ENCODE measurements around the gene TTC29. TPM values are rescaled to one million over a fixed set of nuclear protein-coding genes. Genes with fewer than 3 reads are reported as not detected.

TTC29 gene
- total RNA-seq, 1 experiment from 2014 or later = not detected

- H3K4me3 Mint-ChIP-seq (ENCODE audit: unreplicated experiment) = no peak overlapping the region
- ChIA-PET CTCF (no interaction called here), POLR2A (no interaction called here)
- no peaks in the 10 kb centered on the region for H3K9me3 Mint-ChIP-seq (ENCODE audit: unreplicated experiment)
- H3K27me3 Mint-ChIP-seq (ENCODE audit: insufficient read depth, unreplicated experiment) = peaks cover 64% of the 10 kb centered on the region
- no peak for DNase-seq (ENCODE audit: unreplicated experiment)
- no peaks in the 10 kb centered on the region for H3K36me3 Mint-ChIP-seq (ENCODE audit: insufficient read depth, unreplicated experiment)
- no peak overlapping the region for H3K27ac Mint-ChIP-seq (ENCODE audit: low read depth, unreplicated experiment)
- TF ChIP-seq CTCF (IDR thresholded peaks at IDR 0.05; ENCODE audit: unreplicated experiment) = no peak
- intact Hi-C loops (cut with micrococcal nuclease) = no loop called here
- no TSS peak for BruUV-seq (replicated peaks)
- peaks cover 14% of the 10 kb centered on the region for H3K4me1 Mint-ChIP-seq (ENCODE audit: insufficient read depth, unreplicated experiment)
Measured at GRCh38 chr4:146949559-146949958, 3.9 kb upstream of the TTC29 start.

DNA sequence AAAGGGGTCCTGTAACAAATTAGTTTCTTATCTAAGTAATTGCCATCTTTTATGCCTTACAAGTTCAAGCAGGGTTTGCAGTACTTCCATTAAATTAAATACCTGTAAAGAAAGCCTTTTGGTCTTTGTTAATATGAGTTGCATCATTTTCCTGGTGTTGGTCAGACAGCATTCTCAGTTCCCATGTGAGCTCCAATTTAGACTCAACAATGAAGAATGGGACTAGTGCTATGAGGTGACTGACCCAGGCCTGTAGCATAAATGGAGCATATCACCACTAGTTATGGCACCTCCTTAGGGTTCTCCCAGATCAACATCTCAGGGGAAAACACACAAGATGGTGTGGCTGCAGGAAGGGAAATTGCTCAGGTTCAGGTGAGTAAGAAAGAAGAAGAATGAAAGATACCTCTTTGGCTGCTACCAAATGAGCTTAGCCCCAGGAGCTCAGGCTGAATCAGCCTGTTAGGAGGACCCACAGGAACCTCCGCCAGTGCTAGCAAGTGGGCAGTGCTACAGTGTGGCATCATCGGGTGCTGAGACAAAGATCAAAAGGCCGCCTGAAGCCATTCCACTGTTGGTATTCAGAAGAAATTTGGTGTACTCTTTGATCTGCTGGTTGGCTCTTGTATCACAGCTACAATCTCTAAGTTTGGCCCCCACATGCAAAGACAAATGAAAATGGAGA is 1.8 kb downstream of the TTC29 start:
- H3K9me3 Mint-ChIP-seq (ENCODE audit: unreplicated experiment) = no peaks in the 10 kb centered on the region
- peaks cover 94% of the 10 kb centered on the region for H3K27me3 Mint-ChIP-seq (ENCODE audit: insufficient read depth, unreplicated experiment)
- H3K4me1 Mint-ChIP-seq (ENCODE audit: insufficient read depth, unreplicated experiment) = peaks cover 14% of the 10 kb centered on the region
- no TSS peak for BruUV-seq (replicated peaks)
- intact Hi-C loops (cut with micrococcal nuclease) = no loop called here
- TF ChIP-seq CTCF (IDR thresholded peaks at IDR 0.05; ENCODE audit: unreplicated experiment) = no peak
- ChIA-PET POLR2A (no interaction called here), CTCF (interaction anchor here (1.2 to 1.3 kb wide), 3 partner anchors 16 to 155 kb away, joined by 3 to 4 read pairs (median 3); no protein-coding TSS in a partner anchor)
- no peak for DNase-seq (ENCODE audit: unreplicated experiment)
- no peak overlapping the region for H3K4me3 Mint-ChIP-seq (ENCODE audit: unreplicated experiment)
- no peaks in the 10 kb centered on the region for H3K36me3 Mint-ChIP-seq (ENCODE audit: insufficient read depth, unreplicated experiment)
- H3K27ac Mint-ChIP-seq (ENCODE audit: low read depth, unreplicated experiment) = no peak overlapping the region

DNA sequence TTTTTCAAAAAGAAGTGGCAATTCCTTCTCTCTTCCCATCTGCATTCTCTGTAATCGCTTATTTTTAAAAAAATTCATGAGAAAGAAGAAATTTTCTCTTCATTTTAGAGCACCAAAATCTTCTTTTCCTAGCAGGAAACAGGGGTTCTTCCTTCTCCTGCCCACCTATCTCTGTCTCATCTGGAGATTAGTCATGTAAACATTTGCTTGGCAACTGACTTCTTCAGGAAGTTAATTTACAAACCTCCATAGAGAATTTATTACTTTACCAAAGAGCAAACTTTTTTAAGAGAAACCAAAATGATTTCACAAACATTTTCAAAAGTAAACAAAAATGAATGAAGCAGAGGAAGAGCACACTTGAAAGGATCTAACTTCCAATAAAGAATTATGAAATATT is 13.5 kb downstream of the TTC29 start:
- Mint-ChIP-seq H3K27ac (ENCODE audit: low read depth, unreplicated experiment) (no peak overlapping the region), H3K9me3 (ENCODE audit: unreplicated experiment) (peaks cover 7% of the 10 kb centered on the region)
- no TSS peak for BruUV-seq (replicated peaks)

DNA sequence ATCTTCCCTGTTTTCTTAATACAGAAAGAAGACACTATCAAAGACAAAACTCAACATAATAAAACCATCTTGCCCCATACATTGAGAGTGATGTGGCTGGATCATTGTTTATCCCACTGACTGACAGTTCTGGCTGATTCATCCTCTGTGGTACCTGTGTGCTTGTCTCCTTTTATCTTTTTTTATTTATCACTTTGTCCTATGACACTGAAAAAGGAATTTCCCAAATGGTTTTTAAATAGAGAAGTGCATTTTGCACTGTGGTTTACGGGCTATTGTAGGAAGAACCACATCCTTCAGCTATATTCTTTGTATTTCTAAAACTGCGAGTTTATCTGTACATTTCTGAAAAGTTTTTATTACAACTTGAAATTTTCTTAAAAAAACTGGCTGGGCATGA is 15.0 kb downstream of the TTC29 start:
- POLR2A ChIA-PET = no interaction called here
- Mint-ChIP-seq H3K27ac (ENCODE audit: low read depth, unreplicated experiment) (no peak overlapping the region), H3K9me3 (ENCODE audit: unreplicated experiment) (peaks cover 7% of the 10 kb centered on the region), H3K4me3 (ENCODE audit: unreplicated experiment) (no peak overlapping the region), H3K36me3 (ENCODE audit: insufficient read depth, unreplicated experiment) (no peaks in the 10 kb centered on the region), H3K4me1 (ENCODE audit: insufficient read depth, unreplicated experiment) (peaks cover 6% of the 10 kb centered on the region), H3K27me3 (ENCODE audit: insufficient read depth, unreplicated experiment) (peaks cover 64% of the 10 kb centered on the region)
- no peak for TF ChIP-seq CTCF (IDR thresholded peaks at IDR 0.05; ENCODE audit: unreplicated experiment)
- no TSS peak for BruUV-seq (replicated peaks)
- DNase-seq (ENCODE audit: unreplicated experiment) = no peak
- CTCF ChIA-PET = interaction anchor here (0.6 kb wide), 2 partner anchors 68 to 816 kb away, joined by 3 to 5 read pairs; no protein-coding TSS in a partner anchor
- intact Hi-C loops (cut with micrococcal nuclease) = no loop called here

More for the DNA sequence above, 13.5 kb downstream of the TTC29 start:
- H3K36me3 Mint-ChIP-seq (ENCODE audit: insufficient read depth, unreplicated experiment) = no peaks in the 10 kb centered on the region
- TF ChIP-seq CTCF (IDR thresholded peaks at IDR 0.05; ENCODE audit: unreplicated experiment) = no peak
- ChIA-PET POLR2A (interaction anchor here (0.6 to 1.2 kb wide), 2 partner anchors 382 to 632 kb away, joined by 4 to 5 read pairs; no protein-coding TSS in a partner anchor), CTCF (no interaction called here)
- intact Hi-C loops (cut with micrococcal nuclease) = no loop called here
- no peak for DNase-seq (ENCODE audit: unreplicated experiment)
- no peak overlapping the region for H3K4me3 Mint-ChIP-seq (ENCODE audit: unreplicated experiment)
- H3K27me3 Mint-ChIP-seq (ENCODE audit: insufficient read depth, unreplicated experiment) = peaks cover 55% of the 10 kb centered on the region
- peaks cover 6% of the 10 kb centered on the region for H3K4me1 Mint-ChIP-seq (ENCODE audit: insufficient read depth, unreplicated experiment)
